GM19023 (cell line): ENCODE measurements around the gene LRRN1.

ENCODE experiments used
- ATAC-seq: cut with Tn5 transposase; IDR thresholded peaks from one replicate; pipeline ENCODE4 v1.9.1; 2021; ENCODE audit warnings: mild to moderate bottlenecking, moderate library complexity; ENCODE audit not compliant: unreplicated experiment

LRRN1 gene

GRCh38 chr3:3799173-3800079, at the start of gene LRRN1:
Gene LRRN1, plus strand, starts transcription at chr3:3799431. Its CDS starts 45,211 bp downstream, at chr3:3844642.
- no peak for ATAC-seq

DNA sequence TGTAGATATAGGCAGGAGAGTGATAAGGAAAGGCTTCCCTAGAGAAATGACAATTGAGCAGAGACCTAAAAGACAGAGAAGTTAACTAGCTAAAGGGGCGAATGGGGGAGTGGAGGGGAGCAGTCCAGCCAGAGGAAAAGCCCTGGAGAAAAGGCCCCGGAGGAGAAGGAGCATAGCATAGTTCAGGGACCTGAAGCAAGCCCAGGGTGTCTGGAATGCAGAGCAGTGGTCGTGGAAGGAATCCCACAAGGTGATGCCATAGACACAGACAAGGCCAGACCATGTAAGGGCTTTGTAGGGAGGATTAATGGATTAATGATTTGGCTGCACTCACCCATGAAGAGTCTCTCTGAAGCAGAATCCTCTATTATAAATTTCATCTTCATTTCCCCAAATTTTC, 45.8 kb upstream of the LRRN1 start:
- no peak for ATAC-seq

DNA sequence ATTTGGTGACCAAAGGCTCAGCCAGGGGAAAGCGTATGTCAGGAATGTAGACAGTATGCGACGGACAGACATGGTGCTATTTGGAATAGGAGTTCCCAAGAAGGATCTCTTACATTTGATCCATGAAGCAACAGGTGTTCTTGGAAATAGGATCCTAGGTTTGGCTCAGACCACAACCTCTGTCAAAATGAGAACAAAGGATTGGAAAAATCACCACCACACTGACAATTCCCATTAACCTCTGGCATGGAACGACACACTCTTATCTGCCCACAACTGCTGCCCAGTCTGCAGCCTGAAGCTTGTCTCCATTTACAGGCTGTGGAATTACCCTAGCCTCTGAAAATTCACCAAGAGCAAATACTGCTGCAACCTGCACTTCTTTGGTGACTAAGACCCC, 33.6 kb upstream of the LRRN1 start:
- ATAC-seq = no peak

- no peak for ATAC-seq
These were observed 33.1 kb upstream of the LRRN1 start for GRCh38 chr3:3766140-3766539.

DNA sequence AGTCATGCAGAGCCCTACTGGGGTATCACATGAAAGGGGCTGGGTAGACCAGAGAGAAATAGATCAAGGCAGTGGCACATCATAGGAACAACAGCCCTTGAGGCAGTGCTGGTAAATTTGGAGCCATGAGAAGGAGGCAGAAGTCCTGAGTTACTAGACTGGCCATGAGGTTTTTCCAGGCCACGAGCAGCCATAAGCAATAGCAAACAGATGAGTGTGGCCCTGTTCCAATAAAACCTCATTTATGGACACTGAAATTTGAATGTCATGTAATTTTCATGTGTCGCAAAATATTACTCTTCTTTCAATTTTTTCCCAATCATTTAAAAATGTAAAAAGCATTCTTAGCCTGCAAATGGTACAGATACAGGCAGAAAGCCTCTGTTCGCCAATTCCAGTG, 28.1 kb upstream of the LRRN1 start:
- no peak for ATAC-seq

GRCh38 chr3:3771567-3771966, 27.7 kb upstream of the LRRN1 start:
- no peak for ATAC-seq

DNA sequence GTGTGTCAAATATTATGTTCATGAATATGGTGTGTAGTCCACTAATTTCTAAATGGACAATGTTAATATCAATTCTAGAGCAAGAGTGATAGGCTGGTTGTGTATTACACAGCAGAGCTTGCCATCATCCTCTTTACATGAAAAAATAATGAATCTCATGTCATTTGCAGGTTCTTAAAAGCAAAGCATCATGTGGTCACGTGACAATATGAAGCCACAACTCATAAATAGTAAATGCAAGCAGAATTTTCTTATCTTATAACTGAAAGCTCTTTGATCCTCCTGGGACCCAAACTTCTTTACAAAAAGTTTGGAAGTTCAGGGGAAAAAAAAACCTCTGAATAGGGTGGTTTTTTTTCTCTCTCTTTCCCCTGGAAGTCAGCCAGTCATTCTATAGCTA, 26.9 kb upstream of the LRRN1 start:
- no peak for ATAC-seq

GRCh38 chr3:3772920-3773319, 26.3 kb upstream of the LRRN1 start:
- ATAC-seq = no peak

GRCh38 chr3:3776607-3777006, 22.6 kb upstream of the LRRN1 start:
- no peak for ATAC-seq

- no peak for ATAC-seq
These were observed 21.0 kb upstream of the LRRN1 start for GRCh38 chr3:3778216-3778615.

GRCh38 chr3:3778641-3779270, 20.5 kb upstream of the LRRN1 start:
- no peak for ATAC-seq

DNA sequence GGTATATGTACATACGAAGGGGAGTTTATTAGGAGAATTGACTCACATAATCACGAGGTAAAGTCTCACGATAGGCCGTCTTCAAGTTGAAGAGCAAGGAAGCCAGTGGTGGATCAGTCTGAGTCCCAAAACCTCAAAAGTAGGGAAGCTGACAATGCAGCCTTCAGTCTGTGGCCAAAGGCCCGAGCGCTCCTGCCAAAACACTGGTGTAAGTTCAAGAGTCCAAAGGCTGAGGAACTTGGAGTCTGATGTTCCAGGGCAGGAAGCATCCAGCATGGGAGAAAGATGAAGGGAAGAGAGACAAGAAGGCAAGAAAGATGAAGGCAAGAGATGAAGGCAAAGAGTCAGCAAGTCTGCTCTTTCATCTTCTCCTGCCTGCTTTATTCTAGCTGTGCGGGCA, 16.8 kb upstream of the LRRN1 start:
- no peak for ATAC-seq

- ATAC-seq = no peak
These were observed 16.0 kb upstream of the LRRN1 start for GRCh38 chr3:3783210-3783609.

GRCh38 chr3:3783696-3784095, 15.5 kb upstream of the LRRN1 start:
- no peak for ATAC-seq

- no peak for ATAC-seq
These were observed 6.8 kb upstream of the LRRN1 start for GRCh38 chr3:3792391-3792790.

DNA sequence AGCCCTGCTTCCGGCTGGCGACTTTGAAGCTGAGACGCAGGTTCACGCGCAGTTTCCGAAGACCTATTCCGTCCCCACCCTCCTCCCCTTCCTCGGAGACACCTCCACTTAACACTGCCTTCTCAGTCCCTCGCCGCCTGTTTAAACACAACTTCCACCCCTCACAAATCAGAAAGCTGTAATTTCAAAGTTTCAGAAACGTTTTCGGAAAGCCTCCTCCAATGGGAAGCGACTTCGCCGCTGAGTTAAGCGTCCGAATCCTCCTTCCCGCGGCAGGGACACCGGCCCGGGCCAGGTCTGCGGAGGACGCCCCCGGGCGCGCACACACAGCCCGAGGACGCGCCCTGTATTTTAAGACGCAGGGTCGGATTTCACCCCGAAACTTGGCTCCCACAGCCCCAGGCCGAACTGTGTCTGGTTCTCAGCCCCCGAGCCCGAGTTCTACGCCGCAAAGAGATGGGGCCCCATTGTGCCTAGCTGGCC, 559 bp upstream of the LRRN1 start:
- no peak for ATAC-seq

GRCh38 chr3:3800080-3800455, 837 bp downstream of the LRRN1 start:
- no peak for ATAC-seq

GRCh38 chr3:3800685-3801493, 1.7 kb downstream of the LRRN1 start:
- no peak for ATAC-seq

DNA sequence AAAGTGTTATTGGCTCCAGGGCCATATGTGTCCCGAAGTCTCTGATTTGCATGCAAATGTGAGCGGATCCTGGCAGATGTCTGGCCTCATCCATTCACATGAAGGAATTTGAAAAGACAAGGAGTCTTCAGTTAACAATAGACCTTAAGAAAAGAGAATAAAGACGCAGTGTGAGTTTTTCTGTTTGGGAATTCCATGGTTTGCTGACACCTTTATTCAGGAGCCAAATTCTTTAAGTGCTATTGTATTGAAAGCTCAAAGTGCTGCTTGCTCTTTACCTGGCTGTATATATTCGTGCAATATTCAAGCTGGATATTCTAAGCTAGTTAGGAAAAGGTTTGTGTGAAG, 2.2 kb downstream of the LRRN1 start:
- ATAC-seq = no peak

GRCh38 chr3:3802046-3802445, 2.8 kb downstream of the LRRN1 start:
- ATAC-seq = no peak

- no peak for ATAC-seq
These were observed 5.3 kb downstream of the LRRN1 start for GRCh38 chr3:3804560-3804959.

DNA sequence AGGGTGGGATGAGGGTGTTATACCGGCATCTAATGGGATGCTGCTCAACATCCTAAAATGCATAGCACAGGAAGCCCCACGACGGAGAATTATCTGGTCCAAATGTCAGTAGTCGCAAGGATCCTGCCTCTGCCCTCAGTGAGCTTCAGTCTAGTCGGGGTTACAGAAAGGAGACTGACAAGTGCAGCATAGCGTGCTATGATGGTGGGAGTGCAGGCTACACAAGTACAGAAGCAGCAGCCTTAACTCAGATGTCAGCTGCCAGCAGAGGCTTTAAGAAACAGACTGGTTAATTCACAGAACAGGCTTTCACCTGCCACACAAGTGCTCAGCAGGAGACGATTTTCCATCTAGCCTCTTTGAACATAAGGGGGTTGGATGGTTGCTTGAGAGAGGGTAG, 6.9 kb downstream of the LRRN1 start:
- no peak for ATAC-seq
